Gastroesophageal sphincter (tissue), 4 donors: Measurements from ENCODE around the gene MRFAP1. TPM values are rescaled to one million over a fixed set of nuclear protein-coding genes. Genes with fewer than 3 reads are reported as not detected.

Experiments used
- ATAC-seq: fragments of 150-250 bp; one replicate; pipeline ENCODE4 v1.9.1; 2016; ENCODE audit warnings: mild to moderate bottlenecking, moderate library complexity
- H3K27ac ChIP-seq, 4 donors: fragments of 200-600 bp; sonication (generic) in 3 of 4; 1 replicate in 3 of 4; 2 replicates in 1 of 4; pipeline ENCODE4 v1.5.1; 2016 to 2019
- H3K27me3 ChIP-seq: fragments of 200-600 bp; sonication (generic); one replicate; pipeline ENCODE4 v1.5.1; 2019
- H3K36me3 ChIP-seq, 2 donors: fragments of 200-600 bp; sonication (generic); one replicate each; pipeline ENCODE4 v1.5.1; 2019; ENCODE audit warnings: control low read depth in 1 of 2
- H3K4me1 ChIP-seq, 3 donors: fragments of 200-600 bp; sonication (generic); 1 replicate in 2 of 3; 2 replicates in 1 of 3; pipeline ENCODE4 v1.5.1; 2016 to 2019; ENCODE audit warnings: control low read depth in 2 of 3
- H3K4me3 ChIP-seq, 2 donors: fragments of 200-600 bp; sonication (generic); one replicate each; pipeline ENCODE4 v1.5.1; 2019; ENCODE audit warnings: mild to moderate bottlenecking in 1 of 2, moderate library complexity in 1 of 2
- H3K9me3 ChIP-seq, 3 donors: fragments of 200-600 bp; sonication (generic); one replicate each; pipeline ENCODE4 v1.5.1; 2017 to 2019; ENCODE audit warnings: control low read depth in 2 of 3
- CTCF ChIP-seq, 4 experiments: fragments of 200-600 bp in 2 of 4; fragments of 450-650 bp in 2 of 4; sonication (generic) in 1 of 4; IDR thresholded peaks; one replicate each; pipeline ENCODE4 v1.5.1; 2017 to 2019; ENCODE audit warnings: antibody characterized with exemption in 4 of 4, mild to moderate bottlenecking in 2 of 4, moderate library complexity in 2 of 4
- EP300 ChIP-seq: sonication (generic); formaldehyde crosslinking; IDR thresholded peaks from one replicate; pipeline ENCODE4 v1.6.1; 2017; ENCODE audit warnings: antibody characterized with exemption, mild to moderate bottlenecking
- POLR2A ChIP-seq, 2 donors: fragments of 450-650 bp; IDR thresholded peaks; one replicate each; pipeline ENCODE4 v1.6.1; 2017; ENCODE audit warnings: antibody characterized with exemption in 2 of 2, mild to moderate bottlenecking in 2 of 2, moderate library complexity in 1 of 2
- POLR2AphosphoS5 ChIP-seq: sonication (generic); formaldehyde crosslinking; IDR thresholded peaks from one replicate; pipeline ENCODE4 v1.6.1; 2017; ENCODE audit warnings: antibody characterized with exemption
- WGBS, 2 donors: methylation state at CpG; one replicate each; pipeline ENCODE4 v1.1.5; 2018; ENCODE audit warnings: low coverage in 1 of 2; 5-methylcytosine and 5-hydroxymethylcytosine counted together
- total RNA-seq, 4 donors: library from RNA; depleted of rRNA; stranded (reverse); fragments of >200 nt; gene quantifications; one replicate each; pipeline ENCODE4 v1.1.0, GENCODE V29; 2016

The MRFAP1 gene
- total RNA-seq, 4 donors from 2014 or later: 202 to 358 (median 277) TPM

GRCh38 chr4:6605605-6606004, 34.9 kb upstream of the MRFAP1 start:
- no peaks in the 10 kb centered on the region for H3K27me3 ChIP-seq
- ATAC-seq: no peak
- H3K4me3 ChIP-seq: no peak overlapping the region
- H3K9me3 ChIP-seq: peaks cover 0 to 29% (median 0%) of the 10 kb centered on the region in 3 donors
- TF ChIP-seq POLR2AphosphoS5 (no peak), EP300 (no peak), POLR2A (IDR thresholded peaks at IDR 0.05) (no peak), CTCF (IDR thresholded peaks at IDR 0.05) (no peak)
- WGBS, 2 donors: 93 to 100% methylated on average over 1 of the region's 2 CpGs
- no peaks in the 10 kb centered on the region for H3K4me1 ChIP-seq
- H3K36me3 ChIP-seq: peaks cover 0 to 100% of the 10 kb centered on the region in 2 donors
- no peak overlapping the region for H3K27ac ChIP-seq

DNA sequence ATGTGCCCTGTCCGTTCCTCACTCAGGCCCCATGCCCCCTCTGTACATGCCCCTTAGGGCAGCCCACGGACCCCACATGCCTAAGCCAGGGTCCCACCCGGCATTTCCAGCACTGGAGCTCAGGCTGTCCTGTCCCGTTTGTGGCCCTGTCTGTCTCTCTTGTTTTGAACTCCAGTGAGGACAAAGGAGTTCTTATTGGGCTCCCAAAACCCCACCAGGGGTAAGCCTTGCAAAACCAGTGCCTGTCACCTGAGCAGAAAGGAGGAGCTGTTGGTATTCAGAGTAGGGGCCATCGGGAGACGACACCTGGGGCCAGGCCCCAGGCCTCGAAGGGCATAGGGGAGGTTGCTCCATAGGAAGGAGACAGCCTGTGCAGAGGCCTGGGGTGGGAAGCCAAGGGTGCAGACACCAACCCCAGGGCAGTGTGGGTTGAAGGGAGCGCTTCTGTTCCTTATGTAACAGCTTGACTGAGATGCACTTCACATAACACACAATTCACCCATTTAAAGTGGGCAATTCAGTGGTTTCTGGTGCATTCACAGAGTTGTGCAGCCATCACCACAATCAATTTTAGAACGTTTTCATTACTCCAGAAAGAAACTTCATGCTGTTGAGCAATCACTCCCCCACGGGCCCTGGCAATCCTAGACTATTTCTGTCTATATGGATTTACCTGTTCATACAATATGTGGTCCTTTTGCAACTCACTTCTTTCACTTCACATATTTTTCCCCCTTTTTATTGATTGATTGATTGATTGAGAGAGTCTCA, 33.8 kb upstream of the MRFAP1 start:
- TF ChIP-seq EP300: no peak
- no peak for ATAC-seq

DNA sequence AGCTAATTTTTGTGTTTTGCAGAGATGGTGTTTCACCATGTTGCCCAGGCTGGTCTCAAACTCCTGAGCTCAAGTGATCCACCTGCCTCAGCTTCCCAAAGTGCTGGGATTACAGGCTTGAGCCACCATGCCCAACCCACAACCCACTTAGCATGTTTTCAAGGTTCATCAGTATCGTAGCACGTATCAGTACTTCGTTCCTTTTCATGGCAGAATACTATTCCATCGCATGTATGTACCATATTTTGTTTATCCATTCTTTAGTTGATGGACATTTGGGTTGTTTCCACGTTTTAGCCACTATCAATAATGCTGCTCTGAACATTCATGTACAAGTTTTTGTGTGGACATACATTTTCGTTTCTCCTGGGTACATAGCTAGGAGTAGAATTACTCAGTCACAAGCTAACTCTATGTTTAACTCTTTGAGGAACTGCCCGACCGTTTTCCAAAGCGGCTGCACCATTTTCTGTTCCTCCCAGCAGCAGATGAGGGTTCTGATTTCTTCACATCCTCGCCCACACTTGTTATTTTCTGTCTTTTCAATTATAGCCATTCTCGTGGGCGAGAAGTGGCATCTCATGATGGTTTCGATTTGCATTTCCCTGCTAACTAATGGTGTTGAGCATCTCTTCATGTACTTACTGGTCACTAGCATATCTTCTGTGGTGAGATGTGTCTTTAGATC, 33.0 kb upstream of the MRFAP1 start:
- WGBS, 2 donors: 86 to 89% methylated on average over 13 of the region's 13 CpGs

More for the DNA sequence above, 33.8 kb upstream of the MRFAP1 start:
- no peak overlapping the region for H3K27ac ChIP-seq
- no peaks in the 10 kb centered on the region for H3K27me3 ChIP-seq
- no peaks in the 10 kb centered on the region for H3K4me1 ChIP-seq
- no peak overlapping the region for H3K4me3 ChIP-seq
- H3K9me3 ChIP-seq: peaks cover 0 to 26% (median 0%) of the 10 kb centered on the region in 3 donors
- 80 to 89% methylated on average over 2 to 4 of the region's 10 CpGs for WGBS, 2 donors
- peaks cover 0 to 100% of the 10 kb centered on the region in 2 donors for H3K36me3 ChIP-seq

GRCh38 chr4:6608758-6609414, 31.6 kb upstream of the MRFAP1 start:
- peaks cover 0 to 17% (median 0%) of the 10 kb centered on the region in 3 donors for H3K9me3 ChIP-seq
- H3K27ac ChIP-seq: no peak overlapping the region
- no peaks in the 10 kb centered on the region for H3K27me3 ChIP-seq
- peaks cover 0 to 100% of the 10 kb centered on the region in 2 donors for H3K36me3 ChIP-seq
- H3K4me1 ChIP-seq: no peaks in the 10 kb centered on the region
- ATAC-seq: no peak
- no peak for TF ChIP-seq POLR2AphosphoS5
- TF ChIP-seq CTCF (IDR thresholded peaks at IDR 0.05): no peak
- no peak for TF ChIP-seq POLR2A (IDR thresholded peaks at IDR 0.05)
- no peak overlapping the region for H3K4me3 ChIP-seq
- WGBS, 2 donors: 84% methylated on average over 16 of the region's 28 CpGs; no CpG with 5 or more reads in 1 of the 2 donors

More for the DNA sequence above, 33.0 kb upstream of the MRFAP1 start:
- Histone ChIP-seq H3K9me3 (peaks cover 0 to 19% (median 0%) of the 10 kb centered on the region in 3 donors), H3K4me1 (no peaks in the 10 kb centered on the region), H3K27ac (no peak overlapping the region), H3K36me3 (peaks cover 0 to 100% of the 10 kb centered on the region in 2 donors), H3K27me3 (no peaks in the 10 kb centered on the region), H3K4me3 (no peak overlapping the region)
- no peak for ATAC-seq
- TF ChIP-seq CTCF (IDR thresholded peaks at IDR 0.05): no peak
- TF ChIP-seq POLR2AphosphoS5: no peak
- TF ChIP-seq POLR2A (IDR thresholded peaks at IDR 0.05): no peak

- peaks cover 0 to 100% of the 10 kb centered on the region in 2 donors for H3K36me3 ChIP-seq
- 96 to 97% methylated on average over 6 to 9 of the region's 26 CpGs for WGBS, 2 donors
- no peaks in the 10 kb centered on the region for H3K27me3 ChIP-seq
- no peak overlapping the region for H3K27ac ChIP-seq
- no peaks in the 10 kb centered on the region for H3K4me1 ChIP-seq
- H3K9me3 ChIP-seq: peaks cover 0 to 11% (median 0%) of the 10 kb centered on the region in 3 donors
- no peak for TF ChIP-seq EP300
- no peak for TF ChIP-seq CTCF (IDR thresholded peaks at IDR 0.05)
- no peak for TF ChIP-seq POLR2AphosphoS5
- TF ChIP-seq POLR2A (IDR thresholded peaks at IDR 0.05): no peak
- no peak overlapping the region for H3K4me3 ChIP-seq
- no peak for ATAC-seq
Measured at GRCh38 chr4:6609415-6610079, 30.9 kb upstream of the MRFAP1 start.
